Measurements from ENCODE around the gene SGCD. TPM values are rescaled to one million over a fixed set of nuclear protein-coding genes. Genes with fewer than 3 reads are reported as not detected.

SGCD gene
- total RNA-seq, 4 donors from 2014 or later: 0.83 to 9.6 (median 1.9) TPM

DNA sequence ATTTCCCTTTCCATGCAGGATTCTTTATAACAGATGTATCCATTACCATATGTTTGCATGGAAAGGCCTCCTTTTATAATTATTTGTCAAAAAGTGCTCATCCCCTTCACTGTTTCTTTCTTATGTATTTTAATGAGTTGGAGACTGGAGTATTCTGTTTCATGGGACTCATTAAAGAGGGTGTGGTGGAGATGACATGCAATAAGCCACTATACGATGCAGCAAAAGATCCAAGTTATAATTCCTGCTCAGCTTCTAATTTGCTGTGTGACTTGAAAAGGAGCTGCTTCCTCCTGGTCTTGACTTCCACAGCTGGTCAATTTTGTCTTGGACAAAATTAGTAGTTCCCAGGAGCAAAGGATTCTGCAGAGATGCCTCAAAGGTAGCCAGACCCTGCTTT, 13.9 kb downstream of the SGCD start:
- no peaks in the 10 kb centered on the region for H3K27me3 ChIP-seq
- no peaks in the 10 kb centered on the region for H3K9me3 ChIP-seq
- no peak overlapping the region for H3K4me3 ChIP-seq
- H3K4me1 ChIP-seq: no peaks in the 10 kb centered on the region
- H3K27ac ChIP-seq: no peak overlapping the region
- DNase-seq: no peak
- H3K36me3 ChIP-seq: no peaks in the 10 kb centered on the region
- TF ChIP-seq POLR2A (IDR thresholded peaks at IDR 0.05): no peak
- TF ChIP-seq, protein P1, sequence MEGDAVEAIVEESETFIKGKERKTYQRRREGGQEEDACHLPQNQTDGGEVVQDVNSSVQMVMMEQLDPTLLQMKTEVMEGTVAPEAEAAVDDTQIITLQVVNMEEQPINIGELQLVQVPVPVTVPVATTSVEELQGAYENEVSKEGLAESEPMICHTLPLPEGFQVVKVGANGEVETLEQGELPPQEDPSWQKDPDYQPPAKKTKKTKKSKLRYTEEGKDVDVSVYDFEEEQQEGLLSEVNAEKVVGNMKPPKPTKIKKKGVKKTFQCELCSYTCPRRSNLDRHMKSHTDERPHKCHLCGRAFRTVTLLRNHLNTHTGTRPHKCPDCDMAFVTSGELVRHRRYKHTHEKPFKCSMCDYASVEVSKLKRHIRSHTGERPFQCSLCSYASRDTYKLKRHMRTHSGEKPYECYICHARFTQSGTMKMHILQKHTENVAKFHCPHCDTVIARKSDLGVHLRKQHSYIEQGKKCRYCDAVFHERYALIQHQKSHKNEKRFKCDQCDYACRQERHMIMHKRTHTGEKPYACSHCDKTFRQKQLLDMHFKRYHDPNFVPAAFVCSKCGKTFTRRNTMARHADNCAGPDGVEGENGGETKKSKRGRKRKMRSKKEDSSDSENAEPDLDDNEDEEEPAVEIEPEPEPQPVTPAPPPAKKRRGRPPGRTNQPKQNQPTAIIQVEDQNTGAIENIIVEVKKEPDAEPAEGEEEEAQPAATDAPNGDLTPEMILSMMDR (IDR thresholded peaks at IDR 0.05): no peak

DNA sequence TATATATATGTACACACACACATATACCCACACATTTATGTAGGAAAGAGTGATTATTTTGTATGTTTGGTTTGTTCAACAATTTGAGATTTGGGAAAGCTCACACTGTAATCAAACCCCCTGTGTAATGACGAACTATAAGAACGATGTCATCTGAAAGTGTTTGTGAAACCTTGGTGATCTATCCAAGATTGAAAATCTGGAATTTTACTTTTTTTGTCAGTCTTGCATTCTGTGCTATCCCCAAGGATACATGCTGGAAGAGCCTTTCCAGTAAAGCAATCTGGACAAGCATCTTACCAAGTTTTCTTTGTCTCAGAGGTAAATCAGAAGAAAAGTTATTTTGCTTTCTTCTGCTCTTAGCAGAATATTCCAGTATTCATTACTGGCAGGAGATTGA, 23.3 kb downstream of the SGCD start:
- no peak for DNase-seq
- Histone ChIP-seq H3K4me1 (no peaks in the 10 kb centered on the region), H3K36me3 (no peaks in the 10 kb centered on the region), H3K27me3 (no peaks in the 10 kb centered on the region), H3K4me3 (no peak overlapping the region), H3K27ac (no peak overlapping the region), H3K9me3 (no peaks in the 10 kb centered on the region)
- no peak for TF ChIP-seq POLR2A (IDR thresholded peaks at IDR 0.05)
- TF ChIP-seq, protein P1 (IDR thresholded peaks at IDR 0.05): no peak

DNA sequence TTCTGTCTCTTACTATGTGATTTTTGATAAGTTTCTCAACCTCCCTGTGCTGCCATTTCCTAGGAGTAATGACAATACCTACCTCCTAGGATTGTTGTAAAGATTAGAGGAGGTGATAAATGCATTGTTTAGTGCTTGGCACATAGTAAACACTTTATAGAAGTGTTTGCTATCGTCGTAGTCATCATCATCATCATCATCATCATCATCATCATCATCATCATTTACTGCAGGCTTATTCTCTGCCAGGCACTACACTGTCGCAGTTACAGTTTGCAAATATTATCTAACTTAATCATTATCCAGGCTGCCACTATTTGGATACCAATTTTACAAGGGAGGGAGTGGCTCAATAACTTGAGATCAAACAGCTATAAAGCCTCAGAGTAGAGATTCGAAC, 24.5 kb downstream of the SGCD start:
- TF ChIP-seq, protein P1 (IDR thresholded peaks at IDR 0.05): no peak
- no peak for TF ChIP-seq POLR2A (IDR thresholded peaks at IDR 0.05)
- no peak overlapping the region for H3K4me3 ChIP-seq
- no peaks in the 10 kb centered on the region for H3K27me3 ChIP-seq
- DNase-seq: no peak
- no peak overlapping the region for H3K27ac ChIP-seq
- H3K36me3 ChIP-seq: no peaks in the 10 kb centered on the region
- H3K4me1 ChIP-seq: no peaks in the 10 kb centered on the region
- no peaks in the 10 kb centered on the region for H3K9me3 ChIP-seq

DNA sequence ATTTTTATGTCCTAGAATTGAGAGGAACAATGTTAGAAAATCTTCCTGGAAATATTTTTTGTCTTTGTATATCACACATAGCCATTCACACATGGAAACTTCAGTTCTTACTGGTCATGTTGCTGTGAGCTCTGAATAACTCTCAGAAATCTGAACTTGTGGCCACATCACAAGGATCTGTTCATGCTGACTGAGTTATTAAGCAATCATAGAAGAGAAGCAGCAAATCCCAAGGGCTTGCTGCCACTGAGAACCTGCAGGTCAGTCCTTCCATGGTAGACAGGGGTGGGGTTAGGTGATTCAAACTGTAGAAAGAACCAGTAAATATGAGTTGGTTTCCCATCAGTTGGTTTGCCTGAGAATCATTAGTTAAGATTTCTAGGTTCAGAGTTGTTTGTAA, 27.6 kb downstream of the SGCD start:
- H3K27ac ChIP-seq: no peak overlapping the region
- TF ChIP-seq POLR2A (IDR thresholded peaks at IDR 0.05): no peak
- no peaks in the 10 kb centered on the region for H3K36me3 ChIP-seq
- H3K9me3 ChIP-seq: no peaks in the 10 kb centered on the region
- no peak overlapping the region for H3K4me3 ChIP-seq
- H3K27me3 ChIP-seq: no peaks in the 10 kb centered on the region
- DNase-seq: no peak
- H3K4me1 ChIP-seq: no peaks in the 10 kb centered on the region

DNA sequence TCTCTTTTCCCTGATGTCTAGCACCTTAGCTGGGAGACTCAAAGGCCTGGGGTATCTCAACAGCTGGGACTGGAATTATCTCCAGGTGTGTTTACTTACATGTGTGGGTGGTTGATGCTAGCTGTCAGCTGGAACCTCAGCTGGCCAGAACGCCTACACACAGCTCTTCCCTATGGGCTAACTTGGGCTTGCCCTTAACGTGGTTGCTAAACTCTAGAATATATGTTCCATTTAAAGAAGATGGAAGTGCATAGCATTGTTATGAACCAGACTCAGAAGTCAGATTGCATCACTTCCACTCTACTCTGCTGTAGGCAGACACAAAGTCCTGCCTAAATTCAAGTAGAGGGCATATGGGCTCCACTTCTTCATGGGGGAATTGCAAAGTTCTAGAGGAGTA, 29.3 kb downstream of the SGCD start:
- Histone ChIP-seq H3K9me3 (no peaks in the 10 kb centered on the region), H3K4me1 (no peaks in the 10 kb centered on the region), H3K36me3 (no peaks in the 10 kb centered on the region), H3K4me3 (no peak overlapping the region), H3K27me3 (no peaks in the 10 kb centered on the region), H3K27ac (no peak overlapping the region)
- DNase-seq: no peak
- TF ChIP-seq POLR2A (IDR thresholded peaks at IDR 0.05): no peak
- TF ChIP-seq, protein P1 (IDR thresholded peaks at IDR 0.05): no peak

DNA sequence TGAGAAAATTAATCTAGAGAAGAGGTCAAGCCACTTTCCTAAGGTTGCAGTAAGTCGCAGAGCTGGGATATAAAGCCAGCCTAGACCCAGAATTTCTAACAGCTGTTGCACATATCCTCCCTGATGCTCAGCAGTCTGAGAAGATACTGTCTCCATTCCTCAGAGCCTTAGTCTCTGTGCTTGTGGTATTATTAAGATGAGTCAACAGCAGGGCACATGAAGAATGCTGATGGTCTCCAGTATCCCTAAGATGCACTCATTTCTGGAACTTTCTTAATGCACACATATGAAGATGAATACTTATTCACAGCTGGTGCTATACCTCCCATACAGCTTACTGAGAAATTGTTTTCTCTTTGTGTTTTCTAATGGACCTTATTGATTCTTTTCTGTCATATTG, 32.5 kb downstream of the SGCD start:
- Histone ChIP-seq H3K27ac (no peak overlapping the region), H3K9me3 (no peaks in the 10 kb centered on the region), H3K4me1 (no peaks in the 10 kb centered on the region), H3K27me3 (no peaks in the 10 kb centered on the region), H3K4me3 (no peak overlapping the region), H3K36me3 (no peaks in the 10 kb centered on the region)
- no peak for TF ChIP-seq POLR2A (IDR thresholded peaks at IDR 0.05)
- TF ChIP-seq, protein P1 (IDR thresholded peaks at IDR 0.05): no peak
- no peak for DNase-seq
